NCI-H146 treated with DMSO at 0.1 percent for 48 hours (cell line): ENCODE results near the gene NOXO1.

Experiments
- DNase-seq: peaks from one replicate; lab custom pipeline; 2025; ENCODE audit not compliant: unreplicated experiment; lab: John Stamatoyannopoulos, UW

The NOXO1 gene

GRCh38 chr16:1981398-1981836 lies at the start of gene NOXO1:
TSS of gene NOXO1 (minus strand) at chr16:1981469. CDS start at chr16:1981179, 290 bp downstream.
- peak; percentile 17 for DNase-seq

- DNase-seq, result no peak
Measured at GRCh38 chr16:2030036-2030435, 48.8 kb upstream of the NOXO1 start.

GRCh38 chr16:2029350-2029749 lies 48.1 kb upstream of the NOXO1 start:
- DNase-seq, result no peak

GRCh38 chr16:2028620-2029220 lies 47.5 kb upstream of the NOXO1 start:
- DNase-seq, result peak; percentile 85

- no peak for DNase-seq
Measured at GRCh38 chr16:2028146-2028545, 46.9 kb upstream of the NOXO1 start.

GRCh38 chr16:2027024-2028010 lies 46.0 kb upstream of the NOXO1 start:
- DNase-seq, result no peak

GRCh38 chr16:2026461-2027023 lies 45.3 kb upstream of the NOXO1 start, which contains the start of gene NHERF2:
TSS of gene NHERF2 (plus strand) at chr16:2026902. CDS start at chr16:2027006, 104 bp downstream.
- DNase-seq, result no peak

GRCh38 chr16:2025878-2026460 lies 44.7 kb upstream of the NOXO1 start:
- no peak for DNase-seq

GRCh38 chr16:2025251-2025650 lies 44.0 kb upstream of the NOXO1 start:
- DNase-seq, result no peak

GRCh38 chr16:2024032-2024420 lies 42.8 kb upstream of the NOXO1 start:
- no peak for DNase-seq

- peak; percentile 93 for DNase-seq
Measured at GRCh38 chr16:2023092-2024031, 42.1 kb upstream of the NOXO1 start.

GRCh38 chr16:2022723-2023091 lies 41.4 kb upstream of the NOXO1 start:
- no peak for DNase-seq

- peak; percentile 25 for DNase-seq
Measured at GRCh38 chr16:2019921-2020831, 38.9 kb upstream of the NOXO1 start.

GRCh38 chr16:2019518-2019920 lies 38.2 kb upstream of the NOXO1 start, which contains the start of gene NPW:
TSS of gene NPW (plus strand) at chr16:2019785.
- DNase-seq, result no peak

- no peak for DNase-seq
Measured at GRCh38 chr16:2016407-2016922, 35.2 kb upstream of the NOXO1 start.

GRCh38 chr16:2015947-2016208 lies 34.6 kb upstream of the NOXO1 start:
- DNase-seq, result no peak

GRCh38 chr16:2015117-2015946 lies 34.1 kb upstream of the NOXO1 start:
- no peak for DNase-seq

- DNase-seq, result no peak
Measured at GRCh38 chr16:2013527-2013926, 32.3 kb upstream of the NOXO1 start.
